Fibroblast of the conjunctiva (primary cell): ENCODE data around the gene CDIPT.
"Not testable (repeated sequence)": the region's sequence is repeated elsewhere in the genome, so short reads cannot be mapped to it uniquely, and the experiment has no call there.

Experiments
- DNase-seq: peaks from one replicate; pipeline ENCODE4 v3.0.0-alpha.2; 2010; ENCODE audit warnings: low read depth

CDIPT gene, protein sequence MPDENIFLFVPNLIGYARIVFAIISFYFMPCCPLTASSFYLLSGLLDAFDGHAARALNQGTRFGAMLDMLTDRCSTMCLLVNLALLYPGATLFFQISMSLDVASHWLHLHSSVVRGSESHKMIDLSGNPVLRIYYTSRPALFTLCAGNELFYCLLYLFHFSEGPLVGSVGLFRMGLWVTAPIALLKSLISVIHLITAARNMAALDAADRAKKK

GRCh38 chr16:29862884-29863668 is at the start of gene CDIPT:
TSS of gene CDIPT (minus strand) at chr16:29863226. CDS start at chr16:29862857, 369 bp downstream.
- peak; percentile 94 for DNase-seq

DNA sequence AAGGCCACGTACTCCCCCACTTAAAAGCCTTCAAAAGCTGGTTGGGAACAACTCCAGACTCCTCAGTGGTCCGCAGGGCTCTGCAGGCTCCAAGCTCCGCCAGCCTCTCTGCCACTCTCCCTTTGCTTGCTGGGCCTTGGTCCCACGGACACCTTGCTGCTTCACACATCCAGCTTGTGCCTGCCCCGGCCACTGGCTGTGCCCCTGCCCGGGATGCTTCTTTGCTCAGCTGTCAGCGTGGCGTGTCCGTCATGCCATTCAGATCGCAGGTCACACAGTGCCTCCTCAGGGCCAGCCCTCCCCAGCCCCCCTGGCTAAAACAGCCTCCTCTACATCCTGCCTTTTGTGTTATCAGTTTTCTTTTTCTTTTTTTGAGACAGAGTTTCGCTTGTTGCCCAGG is 49.1 kb upstream of the CDIPT start:
- DNase-seq = no peak

DNA sequence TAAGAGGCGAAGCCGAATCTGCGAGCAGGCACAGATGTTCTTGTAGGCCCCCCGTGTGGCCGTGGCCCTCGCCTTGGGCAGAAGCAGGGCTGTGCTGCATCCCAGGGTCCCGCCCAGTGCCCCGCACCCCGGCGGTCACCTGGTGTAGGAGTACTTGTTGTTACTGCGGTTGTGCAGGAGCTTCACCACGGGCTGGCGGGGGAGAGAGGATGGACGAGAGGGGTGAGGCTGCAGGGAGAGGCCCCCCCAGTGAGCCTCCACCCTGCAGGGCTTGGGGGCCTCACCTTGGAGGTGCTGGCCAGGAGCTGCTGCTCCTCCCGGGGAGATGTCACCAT is 48.6 kb upstream of the CDIPT start:
- no peak for DNase-seq

DNA sequence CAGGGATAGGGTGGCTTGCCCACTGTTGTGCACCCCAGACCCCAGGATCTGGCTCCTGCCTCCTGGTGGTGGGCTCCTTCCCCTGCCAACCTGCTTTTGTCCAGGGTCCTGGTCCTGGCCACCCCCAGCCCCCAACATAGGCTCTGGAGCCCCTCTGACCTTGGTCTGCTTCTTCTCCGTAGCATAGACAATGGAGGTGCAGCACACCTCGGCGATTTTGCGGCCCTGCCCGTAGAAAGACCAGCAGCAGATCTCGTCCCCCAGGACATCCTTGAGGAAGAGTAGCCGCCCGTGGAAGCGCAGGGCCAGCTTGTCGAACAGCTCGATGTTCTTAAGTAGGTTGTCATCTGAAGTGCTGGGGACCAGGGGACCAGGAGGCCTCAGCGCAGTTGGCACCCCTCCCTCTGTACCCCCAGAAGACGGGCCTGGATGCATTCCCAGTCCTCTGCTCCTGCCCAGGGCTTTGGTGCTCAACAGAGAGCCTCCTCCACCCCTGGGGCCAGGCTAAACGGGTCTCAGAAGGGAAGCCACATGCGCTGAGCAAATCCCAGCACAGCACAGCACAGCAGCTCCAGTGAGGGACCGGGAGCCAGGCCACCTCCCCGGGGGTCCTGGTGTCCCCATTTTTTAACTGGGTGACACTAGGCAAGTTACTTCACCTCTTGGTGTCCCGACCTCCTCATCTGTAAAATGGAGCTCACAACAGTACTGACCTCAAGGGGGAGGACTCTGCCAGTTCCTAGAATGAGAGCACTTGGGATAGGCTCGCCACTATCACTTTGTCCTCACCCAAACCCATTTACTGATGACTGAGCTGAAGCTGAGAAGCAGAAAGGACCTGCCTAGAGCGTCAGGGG is 48.0 kb upstream of the CDIPT start:
- no peak for DNase-seq

GRCh38 chr16:29909851-29910250 is 46.8 kb upstream of the CDIPT start:
- DNase-seq = not testable (repeated sequence)

DNA sequence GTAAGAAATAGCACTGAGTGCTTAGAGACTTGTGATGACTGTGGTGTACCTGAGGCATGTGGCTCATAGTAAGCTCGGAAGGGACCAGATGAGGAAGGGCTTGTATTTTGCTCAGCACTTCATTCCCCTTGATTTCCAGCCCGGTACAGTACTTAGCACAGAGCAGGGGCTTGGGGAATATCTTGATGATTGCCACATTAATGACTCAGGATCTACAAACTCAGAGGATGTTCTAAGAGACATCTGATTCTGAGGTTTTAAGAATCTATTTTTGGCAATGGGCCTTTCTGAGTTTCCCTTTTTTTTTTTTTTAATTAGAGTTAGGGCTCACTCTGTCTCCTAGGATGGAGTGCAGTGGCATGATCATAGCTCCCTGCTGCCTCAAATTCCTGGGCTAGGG is 46.4 kb upstream of the CDIPT start:
- no peak for DNase-seq

DNA sequence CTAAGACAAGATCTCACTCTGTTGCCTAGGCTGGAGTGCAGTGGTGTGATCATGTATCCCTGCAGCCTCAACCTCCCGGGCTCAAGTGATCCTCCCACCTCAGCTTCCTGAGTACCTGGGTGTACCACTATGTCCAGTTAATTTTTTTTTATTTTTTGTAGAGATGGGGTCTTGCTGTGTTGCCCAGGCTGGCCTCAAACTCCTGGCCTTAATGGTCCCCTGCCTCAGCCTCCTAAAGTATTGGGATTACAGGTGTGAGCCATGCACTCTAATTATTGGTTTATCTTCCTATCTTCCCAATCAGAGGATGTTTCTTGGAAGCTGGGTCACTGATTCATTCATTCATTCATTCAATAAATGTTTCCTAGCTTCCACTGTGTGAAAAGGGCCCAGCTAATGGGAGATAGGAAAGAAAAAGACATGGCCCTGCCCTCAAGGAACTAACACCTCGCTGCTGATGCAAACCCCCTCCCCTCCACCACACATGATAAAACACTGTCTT is 45.7 kb upstream of the CDIPT start:
- DNase-seq = no peak

- DNase-seq = no peak
These were observed 44.9 kb upstream of the CDIPT start for GRCh38 chr16:29907973-29908372.

- DNase-seq = no peak
These were observed 43.7 kb upstream of the CDIPT start for GRCh38 chr16:29906520-29907244.

GRCh38 chr16:29905668-29906067 is 42.6 kb upstream of the CDIPT start:
- no peak for DNase-seq

GRCh38 chr16:29904947-29905346 is 41.9 kb upstream of the CDIPT start:
- no peak for DNase-seq

GRCh38 chr16:29903590-29903989 is 40.6 kb upstream of the CDIPT start:
- no peak for DNase-seq

DNA sequence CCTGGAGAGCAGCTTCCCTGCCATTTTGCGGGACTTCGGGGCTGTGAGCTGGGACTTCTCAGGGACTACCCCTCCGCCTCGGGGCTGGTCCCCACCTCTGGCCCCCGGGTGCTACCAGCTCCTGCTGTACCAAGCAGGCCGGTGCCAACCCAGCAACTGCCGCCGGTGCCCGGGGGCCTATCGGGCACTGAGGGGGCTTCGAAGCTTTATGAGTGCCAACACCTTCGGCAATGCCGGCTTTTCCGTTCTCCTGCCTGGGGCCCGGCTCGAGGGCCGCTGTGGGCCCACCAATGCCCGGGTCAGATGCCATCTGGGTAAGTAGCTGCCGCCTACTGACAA is 38.5 kb upstream of the CDIPT start:
- DNase-seq = no peak

- DNase-seq = no peak
These were observed 38.0 kb upstream of the CDIPT start for GRCh38 chr16:29900888-29901606.

DNA sequence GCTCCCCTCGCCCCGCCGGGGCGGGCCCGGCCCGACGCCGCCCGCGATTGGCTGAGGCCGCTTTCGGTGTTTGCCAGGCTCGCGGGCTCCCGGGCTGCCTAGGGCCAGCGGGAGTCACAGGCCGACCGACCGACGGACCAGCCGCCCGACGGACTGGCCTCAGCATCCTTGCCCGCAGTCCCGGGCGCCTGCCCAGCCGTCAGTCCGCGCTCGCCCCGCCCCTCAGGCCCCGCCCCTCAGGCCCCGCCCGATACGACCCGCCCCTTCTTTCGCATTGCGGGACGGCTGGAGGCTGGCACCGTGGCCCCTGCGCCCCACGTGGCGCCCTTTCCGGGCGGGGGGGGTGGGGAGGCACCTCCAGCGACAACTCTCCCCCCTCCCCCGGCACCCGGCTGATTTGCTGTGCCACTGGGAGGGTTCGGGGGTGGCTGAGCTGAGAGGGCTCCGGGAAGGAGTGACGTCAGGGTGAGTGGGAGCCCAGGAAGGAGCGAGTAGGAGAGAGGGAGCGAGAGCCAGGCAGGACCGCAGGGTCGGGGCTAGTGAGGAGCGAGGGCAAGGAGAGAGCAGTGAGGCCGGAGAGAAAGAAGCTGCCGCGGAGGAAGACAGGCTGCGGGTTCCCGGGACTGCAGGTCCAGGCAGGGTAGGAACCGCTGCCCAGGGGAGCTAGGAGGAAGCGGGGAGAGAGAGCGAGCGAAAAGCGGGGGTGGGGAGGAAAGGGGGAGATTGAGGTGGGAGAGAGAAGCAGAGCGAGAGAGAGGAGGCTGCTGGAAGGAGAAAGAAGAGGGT is 37.3 kb upstream of the CDIPT start, which contains the start of gene ASPHD1:
ASPHD1 (plus strand) TSS at position 387 of the 786 bp plus-strand sequence. CDS start 484 bp downstream, outside the sequence.
- DNase-seq = no peak

GRCh38 chr16:29899516-29900101 is 36.6 kb upstream of the CDIPT start, which contains the start of gene SEZ6L2:
TSS of gene SEZ6L2 (minus strand) at chr16:29899550. CDS start at chr16:29899019, 531 bp downstream.
- DNase-seq = peak; percentile 31

- DNase-seq = no peak
These were observed 35.9 kb upstream of the CDIPT start for GRCh38 chr16:29898804-29899515.

- no peak for DNase-seq
These were observed 35.2 kb upstream of the CDIPT start for GRCh38 chr16:29898135-29898803.

DNA sequence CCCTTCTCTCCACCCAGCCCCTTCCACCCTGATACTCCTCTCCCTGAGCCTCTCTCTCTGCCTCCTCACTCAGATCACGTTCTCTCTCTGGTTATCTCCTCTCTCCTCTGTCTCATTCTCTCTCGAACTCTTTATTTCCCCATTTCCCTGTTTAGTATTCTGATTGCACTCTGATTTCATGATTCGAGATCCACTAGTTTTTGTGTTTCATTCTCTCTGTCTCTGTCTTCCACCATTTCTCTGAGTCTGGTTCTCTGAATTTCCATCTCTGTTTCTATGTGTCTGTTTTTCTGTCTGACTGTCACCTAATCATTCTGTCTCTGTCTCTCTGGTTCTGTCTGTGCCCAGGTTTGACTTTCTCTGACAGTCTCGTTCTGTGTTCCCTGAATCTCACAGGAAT is 34.3 kb upstream of the CDIPT start:
- DNase-seq = no peak
